H1 (cell line): ENCODE data around the gene APOC4.

Source experiments
- ATF2 ChIP-seq: IDR thresholded peaks from 2 replicates; pipeline ENCODE4 v1.6.1; 2012; ENCODE audit warnings: low read length, inconsistent platforms
- CEBPB ChIP-seq: IDR thresholded peaks from 2 replicates; pipeline ENCODE4 v1.6.1; 2012; ENCODE audit warnings: low read depth, low read length
- CHD1 ChIP-seq: IDR thresholded peaks from 2 replicates; pipeline ENCODE4 v1.6.1; 2012; ENCODE audit warnings: low read depth, low read length, improper control_type of control experiment
- CTCF ChIP-seq, 3 experiments: IDR thresholded peaks; 1 replicate in 2 of 3; 2 replicates in 1 of 3; pipeline versions ENCODE4 v1.5.1 to v1.6.1; 2011; ENCODE audit warnings: low read length in 3 of 3, mild to moderate bottlenecking in 3 of 3, inconsistent platforms in 2 of 3, low read depth in 1 of 3, moderate library complexity in 1 of 3; ENCODE audit not compliant: insufficient read depth in 1 of 3; ENCODE audit errors: control extremely low read depth in 1 of 3
- EZH2 ChIP-seq: fragments of 200-600 bp; sonication (generic); IDR thresholded peaks from 2 replicates; pipeline ENCODE4 v1.7.1; 2012; ENCODE audit warnings: low read depth, mild to moderate bottlenecking, moderate library complexity, low read length, inconsistent platforms; ENCODE audit not compliant: severe bottlenecking
- FOSL1 ChIP-seq: IDR thresholded peaks from 2 replicates; pipeline ENCODE4 v1.6.1; 2011; ENCODE audit warnings: mild to moderate bottlenecking, low read depth, low read length, moderate library complexity; ENCODE audit not compliant: insufficient read depth
- POLR2A ChIP-seq, 2 experiments: IDR thresholded peaks; 1 replicate in 1 of 2; 2 replicates in 1 of 2; pipeline ENCODE4 v1.6.1; 2011; ENCODE audit warnings: low read depth in 2 of 2, low read length in 2 of 2, mild to moderate bottlenecking in 2 of 2; ENCODE audit errors: control extremely low read depth in 1 of 2
- POLR2AphosphoS5 ChIP-seq: IDR thresholded peaks from 2 replicates; pipeline ENCODE4 v1.6.1; 2011; ENCODE audit warnings: low read depth, low read length
- RFX5 ChIP-seq: IDR thresholded peaks from 2 replicates; pipeline ENCODE4 v1.6.1; 2011; ENCODE audit warnings: low read depth, low read length, improper control_type of control experiment, borderline replicate concordance
- SIN3A ChIP-seq, 2 experiments: IDR thresholded peaks in 1 of 2; conservative IDR thresholded peaks in 1 of 2; 2 replicates each; pipeline ENCODE4 v1.6.1; 2011 to 2012; ENCODE audit warnings: low read length in 2 of 2, improper control_type of control experiment in 1 of 2, low read depth in 1 of 2, mild to moderate bottlenecking in 1 of 2
- SP1 ChIP-seq: IDR thresholded peaks from 2 replicates; pipeline ENCODE4 v1.6.1; 2011; ENCODE audit warnings: low read depth, low read length
- SUZ12 ChIP-seq: fragments of 200-600 bp; sonication (generic); IDR thresholded peaks from 2 replicates; pipeline ENCODE4 v1.6.1; 2012; ENCODE audit warnings: mild to moderate bottlenecking, inconsistent platforms, low read length, moderate library complexity, mixed read lengths
- TAF1 ChIP-seq: IDR thresholded peaks from 2 replicates; pipeline ENCODE4 v1.6.1; 2011; ENCODE audit warnings: mild to moderate bottlenecking, low read depth, low read length
- YY1 ChIP-seq: IDR thresholded peaks from 2 replicates; pipeline ENCODE4 v1.6.1; 2011; ENCODE audit warnings: low read depth, mild to moderate bottlenecking, low read length

GRCh38 chr19:44892932-44893331 is 49.1 kb upstream of the APOC4 start:
- TF ChIP-seq FOSL1 (no peak), ATF2 (no peak), EZH2 (no peak), YY1 (no peak), SP1 (no peak), CTCF (IDR thresholded peaks at IDR 0.05; ENCODE audit: control extremely low read depth in 1 of 3, insufficient read depth in 1 of 3, low read depth in 1 of 3, low read length in 3 of 3) (no peak), CHD1 (no peak), SIN3A (conservative IDR thresholded peaks at IDR 0.05 in 1 of 2, IDR thresholded peaks at IDR 0.05 in 1 of 2; ENCODE audit: low read depth in 1 of 2, low read length in 2 of 2) (no peak), SUZ12 (no peak), POLR2A (IDR thresholded peaks at IDR 0.05; ENCODE audit: control extremely low read depth in 1 of 2, low read depth in 2 of 2, low read length in 2 of 2) (no peak), POLR2AphosphoS5 (no peak), TAF1 (no peak), RFX5 (no peak), CEBPB (no peak)
